Measurements from ENCODE around the gene ZNF362.

GRCh38 chr1:33317946-33318345 is 61.7 kb downstream of the ZNF362 start:
- no peak for TF ChIP-seq CTCF (IDR thresholded peaks at IDR 0.05; ENCODE audit: insufficient read depth, low read length)
- no peak for TF ChIP-seq POLR2AphosphoS5 (IDR thresholded peaks at IDR 0.05; ENCODE audit: low read depth)
- no peak for TF ChIP-seq REST (IDR thresholded peaks at IDR 0.05; ENCODE audit: insufficient replicate concordance, low read depth)

Data from HL-60 (cell line).